Superior temporal gyrus (tissue), 1 donor: ENCODE results near the gene HGS.

Source experiments
- DNase-seq: peaks from one replicate; pipeline ENCODE4 v3.0.0-alpha.2; 2016; ENCODE audit errors: extremely low spot score

HGS gene, protein sequence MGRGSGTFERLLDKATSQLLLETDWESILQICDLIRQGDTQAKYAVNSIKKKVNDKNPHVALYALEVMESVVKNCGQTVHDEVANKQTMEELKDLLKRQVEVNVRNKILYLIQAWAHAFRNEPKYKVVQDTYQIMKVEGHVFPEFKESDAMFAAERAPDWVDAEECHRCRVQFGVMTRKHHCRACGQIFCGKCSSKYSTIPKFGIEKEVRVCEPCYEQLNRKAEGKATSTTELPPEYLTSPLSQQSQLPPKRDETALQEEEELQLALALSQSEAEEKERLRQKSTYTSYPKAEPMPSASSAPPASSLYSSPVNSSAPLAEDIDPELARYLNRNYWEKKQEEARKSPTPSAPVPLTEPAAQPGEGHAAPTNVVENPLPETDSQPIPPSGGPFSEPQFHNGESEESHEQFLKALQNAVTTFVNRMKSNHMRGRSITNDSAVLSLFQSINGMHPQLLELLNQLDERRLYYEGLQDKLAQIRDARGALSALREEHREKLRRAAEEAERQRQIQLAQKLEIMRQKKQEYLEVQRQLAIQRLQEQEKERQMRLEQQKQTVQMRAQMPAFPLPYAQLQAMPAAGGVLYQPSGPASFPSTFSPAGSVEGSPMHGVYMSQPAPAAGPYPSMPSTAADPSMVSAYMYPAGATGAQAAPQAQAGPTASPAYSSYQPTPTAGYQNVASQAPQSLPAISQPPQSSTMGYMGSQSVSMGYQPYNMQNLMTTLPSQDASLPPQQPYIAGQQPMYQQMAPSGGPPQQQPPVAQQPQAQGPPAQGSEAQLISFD

DNA sequence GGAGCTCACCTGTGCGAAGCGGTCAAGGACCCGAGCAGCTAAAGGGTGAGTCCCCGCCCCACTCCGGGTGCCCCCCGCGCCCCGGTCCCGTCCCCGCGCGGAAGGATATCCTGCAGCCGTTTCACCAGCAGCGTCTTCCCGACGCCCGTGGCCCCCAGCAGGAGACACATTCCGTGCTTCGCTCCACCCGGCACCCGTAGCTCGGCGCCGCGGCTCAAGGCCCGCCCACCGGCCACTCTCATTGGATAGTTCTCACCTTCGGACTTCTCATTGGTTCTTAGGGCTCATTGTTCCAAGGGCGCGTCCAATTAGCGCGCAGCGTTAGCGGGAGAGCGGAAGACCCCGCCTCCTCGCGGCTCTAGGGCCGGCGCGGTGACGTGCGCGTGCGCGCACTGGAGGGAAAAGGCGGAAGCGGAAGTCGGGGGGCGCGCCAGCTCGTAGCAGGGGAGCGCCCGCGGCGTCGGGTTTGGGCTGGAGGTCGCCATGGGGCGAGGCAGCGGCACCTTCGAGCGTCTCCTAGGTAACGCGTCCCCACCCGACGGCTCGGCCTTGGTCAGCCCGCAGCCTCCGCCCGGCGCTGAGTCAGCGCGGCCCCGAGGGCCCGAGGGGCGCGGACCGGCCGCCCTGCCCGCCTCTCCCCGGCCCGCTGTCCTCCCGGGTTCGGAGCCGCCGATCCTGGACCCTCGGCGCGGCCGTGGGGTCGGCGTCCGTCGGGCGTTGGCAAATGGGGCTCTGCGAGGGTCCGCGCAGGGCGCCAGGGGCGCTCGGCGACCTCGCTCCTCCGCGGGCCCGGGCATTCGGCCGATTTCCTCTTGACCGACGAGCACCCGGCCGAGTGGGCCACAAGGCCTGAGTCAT lies at the start of gene HGS, which contains the start of gene ARL16:
Gene HGS, plus strand, starts transcription at position 428 of the 858 bp plus-strand sequence. Its CDS starts 56 bp downstream, at position 484.
Gene ARL16, minus strand, starts transcription at position 214 of the 858 bp plus-strand sequence. Its CDS starts 44 bp downstream, at position 170.
- DNase-seq = peak; percentile 99

DNA sequence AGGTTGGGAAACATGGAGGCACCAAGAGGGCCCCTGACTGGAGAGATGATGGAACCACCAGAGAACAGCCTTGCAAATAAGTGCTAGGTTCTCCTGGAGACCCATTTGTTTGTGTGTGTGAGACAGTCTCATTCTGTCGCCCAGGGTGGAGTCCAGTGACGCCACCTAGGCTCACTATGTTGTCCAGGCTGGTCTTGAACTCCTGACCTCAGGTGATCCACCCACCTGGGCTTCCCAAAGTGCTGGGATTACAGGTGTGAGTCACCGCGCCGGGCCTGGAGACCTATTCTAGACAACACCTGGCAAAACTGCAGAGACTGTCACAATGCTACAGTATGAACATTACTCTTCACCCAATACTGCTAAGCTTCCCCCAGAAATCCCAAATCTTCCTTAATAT lies 48.4 kb upstream of the HGS start:
- DNase-seq = no peak

DNA sequence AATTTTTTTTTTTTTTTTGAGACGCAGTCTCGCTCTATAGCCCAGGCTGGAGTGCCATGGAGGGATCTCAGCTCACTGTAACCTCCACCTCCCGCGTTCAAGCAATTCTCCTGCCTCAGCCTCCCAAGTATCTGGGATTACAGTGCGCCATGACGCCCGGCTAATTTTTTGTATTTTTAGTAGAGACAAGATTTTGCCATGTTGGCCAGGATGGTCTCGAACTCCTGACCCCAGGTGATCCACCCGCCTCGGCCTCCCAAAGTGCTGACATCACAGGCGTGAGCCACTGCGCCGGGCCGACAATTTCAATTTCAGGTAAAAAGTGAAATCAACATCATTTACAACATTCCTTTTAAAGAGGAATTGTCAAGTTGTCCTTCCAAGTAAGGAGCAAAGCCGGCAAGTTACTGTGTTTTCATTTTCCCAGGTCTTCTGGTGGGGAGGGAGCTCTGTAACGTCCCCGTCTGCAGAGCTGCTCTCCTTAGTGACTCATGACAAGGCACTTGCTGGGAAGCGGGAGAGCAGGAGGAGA lies 47.8 kb upstream of the HGS start:
- peak; percentile 33 for DNase-seq

DNA sequence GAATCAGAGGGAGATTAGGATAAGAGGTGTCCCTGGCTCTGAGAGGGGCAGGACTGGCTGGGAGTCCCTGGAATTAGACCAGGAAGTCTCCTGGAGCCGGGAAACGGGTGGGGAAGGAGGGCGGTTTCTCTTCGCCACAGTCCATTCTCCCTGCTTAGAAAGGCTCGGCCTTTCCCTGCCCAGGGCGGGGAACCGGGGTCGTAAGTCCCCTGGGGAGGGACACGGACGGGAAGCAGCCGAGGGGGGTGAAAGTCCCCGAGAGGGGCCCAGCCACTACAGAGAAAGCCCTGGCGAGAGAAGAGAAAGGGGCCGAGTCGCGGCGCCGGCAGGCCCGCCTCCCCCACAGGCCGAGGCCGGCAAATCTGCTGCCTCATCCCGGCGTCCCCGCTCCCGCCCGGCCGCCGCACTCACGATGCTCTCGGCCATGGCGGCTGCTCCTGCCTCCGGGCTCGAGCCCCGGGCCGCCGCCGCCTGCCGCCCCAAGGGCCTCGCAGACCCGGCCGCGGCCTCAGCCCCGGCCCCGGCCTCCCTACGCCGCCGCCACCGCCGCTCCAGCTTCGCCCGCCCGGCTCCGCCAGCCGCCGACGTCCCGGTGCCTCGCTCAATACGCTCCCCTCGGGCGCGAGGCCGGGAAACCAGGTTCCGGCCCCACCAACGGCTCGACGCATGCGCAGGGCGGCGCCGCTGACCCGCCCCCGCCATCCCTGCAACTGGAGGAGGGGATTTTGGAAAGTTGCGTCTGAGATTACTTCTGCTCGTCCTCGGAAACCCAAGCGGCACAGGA lies 47.1 kb upstream of the HGS start, which contains the start of the genes NPLOC4 and TSPAN10:
Gene NPLOC4, minus strand, starts transcription at position 608 of the 784 bp plus-strand sequence. Its CDS starts 182 bp downstream, at position 426.
Gene TSPAN10, plus strand, starts transcription at position 692 of the 784 bp plus-strand sequence. CDS start 5,217 bp downstream, outside the sequence.
- DNase-seq = peak; percentile 83

DNA sequence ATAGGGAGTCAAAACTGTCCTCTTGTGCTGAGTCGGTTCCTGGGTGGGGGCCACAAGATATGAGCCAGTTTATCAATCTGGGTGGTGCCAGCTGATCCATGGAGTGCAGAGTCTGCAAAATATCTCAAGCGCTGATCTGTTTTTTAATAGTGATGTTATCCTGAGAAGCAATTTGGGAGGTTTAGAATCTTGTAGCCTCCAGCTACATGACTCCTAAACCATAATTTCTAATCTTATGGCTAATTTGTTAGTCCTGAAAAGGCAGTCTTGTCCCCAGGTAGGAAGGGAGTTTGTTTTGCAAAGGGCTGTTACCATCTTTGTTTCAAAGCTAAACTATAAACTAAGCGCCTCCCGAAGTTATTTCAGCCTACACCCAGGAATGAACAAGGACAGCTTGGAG lies 45.1 kb upstream of the HGS start:
- DNase-seq = no peak

DNA sequence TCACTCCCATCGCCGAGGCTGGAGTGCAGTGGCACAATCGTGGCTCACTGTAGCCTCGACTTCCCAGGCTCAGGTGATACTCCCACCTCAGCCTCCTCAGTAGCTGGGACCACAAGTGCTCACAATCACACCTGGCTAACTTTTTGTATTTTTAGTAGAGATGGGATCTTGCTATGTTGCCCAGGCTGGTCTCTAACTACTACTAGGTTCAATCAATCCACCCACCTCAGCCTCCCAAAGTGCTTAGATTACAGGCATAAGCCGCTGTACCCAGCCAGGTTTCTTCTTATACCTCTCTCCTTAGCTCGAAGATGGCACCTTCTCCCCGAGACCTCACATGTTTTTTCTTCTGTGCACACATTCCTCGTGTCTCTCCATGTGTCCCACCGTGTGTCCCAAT lies 43.8 kb upstream of the HGS start:
- no peak for DNase-seq

DNA sequence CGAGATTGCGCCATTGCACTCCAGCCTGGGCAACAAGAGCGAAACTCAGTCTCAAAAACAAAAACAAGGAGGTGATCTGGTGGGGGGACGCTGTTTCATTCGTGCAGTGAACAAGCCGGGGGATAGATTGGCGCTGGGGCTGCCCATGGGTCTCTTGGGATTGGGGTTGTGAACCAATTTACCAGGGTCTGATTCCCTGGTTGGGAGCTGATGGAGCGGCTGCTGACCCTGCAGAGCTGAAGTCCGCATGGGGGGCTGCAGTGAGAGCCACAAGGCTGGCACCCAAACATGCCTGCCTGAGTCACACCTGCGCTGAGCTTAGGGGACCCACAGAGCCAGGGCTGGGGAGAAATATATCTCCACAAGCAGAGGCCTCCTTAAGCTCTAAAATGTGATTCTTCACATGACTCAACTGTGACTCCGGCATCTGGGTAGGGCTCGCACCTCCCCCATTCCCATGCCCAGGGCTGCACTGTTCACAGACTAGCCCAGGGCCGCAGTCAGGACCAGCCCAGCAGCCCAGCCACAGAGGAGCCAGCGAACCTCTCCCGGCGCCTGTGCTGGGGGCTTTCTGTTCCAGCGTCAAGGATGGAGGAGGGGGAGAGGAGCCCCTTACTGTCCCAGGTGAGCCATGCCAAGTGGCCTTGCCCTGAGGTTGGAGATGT lies 41.9 kb upstream of the HGS start:
- DNase-seq = no peak

DNA sequence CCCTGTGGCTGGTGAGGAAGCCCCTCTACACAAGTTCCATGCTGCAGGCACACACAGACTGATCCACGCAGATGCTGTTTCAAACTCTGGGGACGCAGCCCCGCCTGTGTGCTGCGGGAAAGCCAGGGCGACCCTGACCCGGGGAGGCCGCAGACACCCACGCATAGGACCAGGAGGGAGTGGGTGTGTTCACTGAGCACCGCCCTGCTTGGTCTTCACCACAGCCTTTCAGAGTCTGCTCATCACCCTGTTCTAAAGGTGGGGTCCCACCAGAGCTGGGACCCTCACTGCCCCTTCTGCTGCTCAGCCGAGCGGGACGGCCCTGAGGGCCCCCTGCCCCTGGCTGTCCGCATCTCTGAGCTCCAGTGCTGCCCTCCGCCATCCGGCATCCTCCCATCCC lies 39.3 kb upstream of the HGS start:
- no peak for DNase-seq

DNA sequence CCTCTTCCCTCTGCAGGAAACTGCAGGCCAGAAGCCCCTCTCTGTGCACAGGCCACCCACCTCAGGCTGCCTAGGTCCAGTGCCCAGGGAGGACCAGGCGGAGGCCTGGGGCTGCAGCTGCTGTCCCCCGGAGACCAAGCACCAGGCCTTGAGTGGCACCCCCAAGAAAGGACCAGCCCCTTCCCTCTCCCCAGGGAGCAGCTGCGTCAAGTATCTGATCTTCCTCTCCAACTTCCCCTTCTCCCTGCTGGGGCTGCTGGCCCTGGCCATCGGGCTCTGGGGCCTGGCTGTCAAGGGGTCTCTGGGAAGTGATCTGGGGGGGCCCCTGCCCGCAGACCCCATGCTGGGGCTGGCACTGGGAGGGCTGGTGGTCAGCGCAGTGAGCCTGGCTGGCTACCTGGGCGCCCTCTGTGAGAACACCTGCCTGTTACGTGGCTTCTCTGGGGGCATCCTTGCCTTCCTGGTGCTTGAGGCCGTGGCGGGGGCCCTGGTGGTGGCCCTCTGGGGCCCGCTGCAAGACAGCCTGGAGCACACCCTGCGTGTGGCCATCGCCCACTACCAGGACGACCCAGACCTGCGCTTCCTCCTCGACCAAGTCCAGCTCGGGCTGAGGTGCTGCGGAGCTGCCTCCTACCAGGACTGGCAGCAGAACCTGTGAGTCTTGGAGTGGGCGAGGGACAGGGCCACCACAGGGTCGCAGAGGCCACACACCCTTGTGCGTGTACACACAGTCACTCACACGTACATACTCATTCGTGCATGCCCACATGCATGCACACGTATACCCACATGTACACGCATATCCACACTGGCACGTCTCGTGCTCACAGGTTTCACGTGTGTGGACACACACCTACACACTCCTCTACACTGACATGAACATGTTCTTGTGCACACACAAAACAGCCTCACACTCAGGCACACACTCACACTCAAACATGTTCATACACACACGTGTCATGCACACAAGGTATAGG lies 38.5 kb upstream of the HGS start:
- DNase-seq = no peak

DNA sequence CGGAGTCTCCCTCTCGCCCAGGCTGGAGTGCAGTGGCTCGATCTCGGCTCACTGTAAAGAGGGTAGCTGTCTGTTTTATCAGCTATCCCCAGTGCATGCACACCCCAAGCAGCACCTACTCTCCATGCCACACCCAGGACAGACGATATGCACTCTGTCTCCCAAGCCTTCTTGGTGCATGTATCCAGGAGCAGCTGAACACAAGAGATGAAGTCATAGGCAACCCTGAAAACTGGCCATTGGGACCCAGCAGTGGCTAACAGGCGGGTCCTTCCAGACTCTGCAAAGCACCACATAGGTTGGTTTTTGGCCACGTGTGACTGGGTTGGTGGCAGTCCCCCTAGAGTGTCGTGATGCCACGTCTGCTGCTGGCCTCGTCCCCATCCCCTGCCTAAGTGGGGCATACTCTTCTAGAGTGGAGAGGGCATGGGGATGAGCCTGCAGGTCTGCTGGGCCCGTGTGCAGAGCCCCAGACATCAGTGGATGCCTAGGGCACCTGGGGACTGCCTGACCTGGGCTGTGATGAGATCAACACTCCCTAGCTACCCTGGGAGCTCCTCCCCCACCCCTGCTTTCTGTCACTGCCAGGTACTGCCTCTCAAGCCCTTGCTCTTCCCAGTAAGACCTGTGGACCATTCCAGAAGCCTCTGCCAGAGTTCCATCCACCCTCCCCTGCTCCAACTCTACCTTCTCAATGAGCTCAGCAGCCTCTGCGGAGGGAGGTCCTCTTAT lies 36.8 kb upstream of the HGS start:
- DNase-seq = no peak

DNA sequence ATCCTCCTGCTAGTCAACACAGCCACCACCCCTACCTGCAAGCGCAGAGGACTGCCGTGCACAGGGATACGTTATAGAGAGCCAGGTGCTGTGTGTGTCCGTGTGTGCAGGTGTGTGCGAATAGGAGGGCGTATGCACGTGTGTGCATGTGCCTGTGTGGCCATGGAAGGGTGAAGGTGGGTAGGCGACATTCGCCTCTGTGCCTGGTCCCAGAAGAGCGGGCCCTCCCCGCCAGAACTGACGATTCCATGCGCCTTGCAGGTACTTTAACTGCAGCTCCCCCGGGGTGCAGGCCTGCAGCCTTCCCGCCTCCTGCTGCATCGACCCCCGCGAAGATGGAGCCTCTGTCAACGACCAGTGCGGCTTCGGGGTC lies 36.2 kb upstream of the HGS start:
- DNase-seq = no peak

DNA sequence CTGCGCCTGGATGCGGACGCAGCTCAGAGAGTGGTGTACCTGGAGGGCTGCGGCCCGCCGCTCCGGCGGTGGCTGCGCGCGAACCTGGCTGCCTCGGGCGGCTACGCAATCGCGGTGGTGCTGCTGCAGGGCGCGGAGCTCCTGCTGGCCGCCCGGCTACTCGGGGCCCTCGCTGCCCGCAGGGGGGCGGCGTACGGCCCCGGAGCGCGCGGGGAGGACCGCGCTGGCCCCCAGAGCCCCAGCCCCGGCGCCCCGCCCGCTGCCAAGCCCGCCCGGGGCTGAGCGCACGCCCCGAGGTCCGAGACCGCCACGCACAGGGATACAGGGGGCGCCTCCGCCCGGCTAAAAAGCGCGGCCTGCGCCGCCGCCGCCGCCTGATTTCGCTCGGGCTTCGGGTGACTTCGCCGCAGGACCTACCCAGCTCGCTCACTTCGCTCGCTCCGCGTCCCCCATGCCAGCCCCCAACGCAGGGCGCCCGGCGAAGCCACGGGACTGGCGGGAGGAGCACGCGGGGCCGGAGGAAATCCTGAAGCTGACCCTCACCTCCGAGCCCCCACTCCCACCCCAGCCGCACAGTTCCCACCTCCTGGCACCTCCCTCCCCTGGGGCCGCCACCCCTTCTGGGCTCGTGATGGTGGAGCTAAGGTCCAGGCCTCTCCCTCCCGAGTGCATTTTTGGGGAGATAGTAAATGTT lies 35.7 kb upstream of the HGS start:
- no peak for DNase-seq

DNA sequence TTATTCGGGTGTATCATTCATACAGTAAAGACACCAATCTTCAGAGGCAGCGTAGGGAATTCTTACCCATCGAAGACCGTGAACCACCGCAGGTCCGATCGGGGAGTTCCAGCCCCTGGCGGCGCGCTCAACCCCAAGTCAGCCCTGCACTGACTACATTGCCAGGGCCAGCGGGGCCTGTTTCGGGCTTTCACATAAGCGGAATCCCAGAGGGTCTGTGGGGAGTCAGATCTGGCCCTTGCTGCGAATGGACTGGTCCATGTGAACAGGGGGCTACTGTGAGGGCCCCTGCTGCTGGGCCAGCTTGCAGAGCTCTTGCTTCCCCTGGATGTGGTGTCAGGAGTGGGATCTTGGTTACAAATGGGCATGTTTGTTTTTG lies 35.1 kb upstream of the HGS start:
- no peak for DNase-seq

DNA sequence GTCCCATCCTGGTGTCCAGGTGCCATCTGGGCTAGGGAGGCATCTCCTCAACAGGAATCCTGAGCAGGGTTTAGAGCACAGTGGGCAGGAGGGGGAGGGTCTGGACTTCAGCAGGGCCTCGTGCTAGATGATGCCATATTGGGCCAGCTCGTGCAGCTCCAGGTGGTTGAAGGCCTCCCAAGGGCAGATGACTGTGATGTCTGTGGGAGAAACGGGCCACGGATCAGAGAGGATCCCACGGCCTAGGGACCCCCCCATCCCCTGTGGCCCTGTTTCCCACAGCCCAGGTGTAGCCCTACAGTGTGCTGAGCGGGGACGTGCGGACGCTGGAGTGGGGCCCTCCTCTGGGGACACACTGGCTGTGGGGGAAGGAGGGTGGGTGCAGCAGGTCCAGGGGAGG lies 32.9 kb upstream of the HGS start:
- no peak for DNase-seq

DNA sequence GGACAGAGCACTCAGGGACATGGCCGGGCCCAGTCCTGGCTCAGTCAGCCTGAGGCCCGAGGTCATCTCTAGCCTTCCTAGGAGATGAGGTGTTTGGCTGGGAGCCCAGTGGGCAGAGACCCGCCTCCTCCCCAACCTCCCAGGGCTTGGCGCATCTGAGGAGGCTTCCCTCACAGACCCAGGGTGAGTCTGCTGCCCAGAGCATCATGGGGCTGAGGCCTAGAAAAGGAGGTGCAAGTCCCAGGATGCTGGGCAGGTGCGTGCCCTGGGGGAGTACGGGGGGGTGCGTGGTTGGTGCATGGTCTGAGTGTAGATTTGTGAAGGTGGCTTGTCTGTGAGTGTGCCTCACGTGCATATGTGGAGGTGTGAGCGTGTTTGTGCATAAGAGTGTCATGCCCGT lies 32.1 kb upstream of the HGS start:
- no peak for DNase-seq

DNA sequence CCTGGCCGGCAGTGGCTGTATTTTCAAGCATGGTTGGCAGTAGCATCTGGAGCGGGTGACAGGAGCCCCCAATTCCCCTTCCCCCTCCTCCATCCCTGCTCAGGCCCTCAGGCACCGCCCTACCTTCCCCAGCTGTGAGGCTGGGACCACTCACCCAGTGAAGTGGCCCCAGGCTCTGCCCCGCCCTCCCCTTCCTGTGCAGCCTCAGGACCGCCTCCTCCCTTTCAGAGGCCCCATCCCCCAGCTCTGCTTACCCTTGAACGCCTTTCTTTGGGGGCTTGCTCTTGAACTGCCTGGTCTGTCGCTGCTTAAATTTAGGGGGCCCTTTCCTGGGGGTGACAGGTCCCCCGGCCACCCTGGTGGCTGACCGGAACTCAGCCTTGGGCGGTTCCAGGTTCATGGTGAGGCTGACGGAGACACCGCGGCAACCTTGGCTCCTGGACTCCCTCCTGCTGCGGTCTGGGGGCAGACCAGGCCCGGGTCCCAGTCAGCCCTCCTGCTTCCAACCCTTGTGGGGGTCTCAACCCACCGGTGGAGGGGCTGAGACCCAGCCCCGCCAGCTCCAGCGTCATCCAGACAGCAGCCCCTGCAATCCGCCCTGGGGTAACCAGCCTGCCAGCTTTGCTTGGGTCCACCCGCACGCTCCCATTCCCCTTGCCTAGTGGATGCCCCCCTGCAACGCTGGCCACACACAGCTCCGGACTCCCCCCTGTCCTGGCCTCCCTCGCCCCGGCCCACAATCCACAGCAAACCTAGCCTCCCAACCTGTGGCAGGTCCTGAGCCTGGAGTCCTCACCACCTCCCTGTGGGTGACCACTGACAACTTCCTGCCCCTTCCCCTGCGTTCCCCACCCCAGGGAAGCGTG lies 30.7 kb upstream of the HGS start:
- no peak for DNase-seq
